Activated naive CD8-positive, alpha-beta T cell treated with anti-CD3 and anti-CD28 coated beads for 36 hours (primary cell): Measurements from ENCODE around the gene BBLN. TPM values are rescaled to one million over a fixed set of nuclear protein-coding genes. Genes with fewer than 3 reads are reported as not detected.
"Not testable (repeated sequence)": the region's sequence is repeated elsewhere in the genome, so short reads cannot be mapped to it uniquely, and the experiment has no call there.

Source experiments
- DNase-seq: peaks from one replicate; pipeline ENCODE4 v3.0.0; 2021
- H3K27ac Mint-ChIP-seq: one replicate; pipeline ENCODE4 v1.8.0; 2022; ENCODE audit warnings: mild to moderate bottlenecking, moderate library complexity, mixed read lengths
- H3K27me3 Mint-ChIP-seq: one replicate; pipeline ENCODE4 v1.8.0; 2022; ENCODE audit warnings: mild to moderate bottlenecking, mixed read lengths
- H3K36me3 Mint-ChIP-seq: one replicate; pipeline ENCODE4 v1.8.0; 2021; ENCODE audit warnings: mild to moderate bottlenecking, mixed read lengths
- H3K4me1 Mint-ChIP-seq: one replicate; pipeline ENCODE4 v1.8.0; 2021; ENCODE audit warnings: mixed read lengths
- H3K4me3 Mint-ChIP-seq: one replicate; pipeline ENCODE4 v1.8.0; 2022; ENCODE audit warnings: mild to moderate bottlenecking, moderate library complexity, mixed read lengths
- H3K9me3 Mint-ChIP-seq: one replicate; pipeline ENCODE4 v1.8.0; 2022; ENCODE audit warnings: mixed read lengths
- total RNA-seq, 2 experiments: library from RNA; stranded (reverse); gene quantifications; one replicate each; pipeline ENCODE4 v1.2.3, GENCODE V29; 2021

The BBLN gene
- total RNA-seq, 2 experiments from 2014 or later = 74.1 to 77.3 TPM

DNA sequence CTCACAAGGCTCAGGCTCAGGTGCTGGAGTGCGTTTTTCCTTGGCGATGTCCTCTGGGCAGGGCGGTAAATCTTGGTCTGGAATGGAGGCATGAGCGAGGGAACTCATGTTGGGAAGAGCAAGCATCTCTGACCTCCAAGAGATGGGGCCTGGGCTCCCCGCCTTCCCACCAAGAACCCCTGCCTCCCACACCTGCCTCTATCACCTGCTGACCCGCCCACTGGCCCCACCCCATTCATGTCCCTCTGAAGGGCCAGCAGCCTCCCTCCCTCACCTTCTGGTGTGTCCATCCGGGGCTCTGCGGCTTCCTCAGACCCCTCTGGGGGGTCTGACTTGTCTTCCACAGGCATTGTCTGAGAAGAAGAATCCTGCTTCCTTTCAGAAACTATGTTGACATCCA lies 20.4 kb downstream of the BBLN start:
- Mint-ChIP-seq H3K27me3 (no peaks in the 10 kb centered on the region), H3K4me3 (no peak overlapping the region), H3K4me1 (peaks cover 5% of the 10 kb centered on the region), H3K36me3 (peaks cover 25% of the 10 kb centered on the region), H3K9me3 (no peaks in the 10 kb centered on the region), H3K27ac (no peak overlapping the region)
- DNase-seq = no peak

GRCh38 chr9:128181480-128181879 lies 21.4 kb downstream of the BBLN start:
- not testable (repeated sequence) for H3K9me3 Mint-ChIP-seq, H3K27me3 Mint-ChIP-seq, H3K27ac Mint-ChIP-seq, H3K4me3 Mint-ChIP-seq, DNase-seq, H3K4me1 Mint-ChIP-seq
- H3K36me3 Mint-ChIP-seq = peaks cover 30% of the 10 kb centered on the region

DNA sequence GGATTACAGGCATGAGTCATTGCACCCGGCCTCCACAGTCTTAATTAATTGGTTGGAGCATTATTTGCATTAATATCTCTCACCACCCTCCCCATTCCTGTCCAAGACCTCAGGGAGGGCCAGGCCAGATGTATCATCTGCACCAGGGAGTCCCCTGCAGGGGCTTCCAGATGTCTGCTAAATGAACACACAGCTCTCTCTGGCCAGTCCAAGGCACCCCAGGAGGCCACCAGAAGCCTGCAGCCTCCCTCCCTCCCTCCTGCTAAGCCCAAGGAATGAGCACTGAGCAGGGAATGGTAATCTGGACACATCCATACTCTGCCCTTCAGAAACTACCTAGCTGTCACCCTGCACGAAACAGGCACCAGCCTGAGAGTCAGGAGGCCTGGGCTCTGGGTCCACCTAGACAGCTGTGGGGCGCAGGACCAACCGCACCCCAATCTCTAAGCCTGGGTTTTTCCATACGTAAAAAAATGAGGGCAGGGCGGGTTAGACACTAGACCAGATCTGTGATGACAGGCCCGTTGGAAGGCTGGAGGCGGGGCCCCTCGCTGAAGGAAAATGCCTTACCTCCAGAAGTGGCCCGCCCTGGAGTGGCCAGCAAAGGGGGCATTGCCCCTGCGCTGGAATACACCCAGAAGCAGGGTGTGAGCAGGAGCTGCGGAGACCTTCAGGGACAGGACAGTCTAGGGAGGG lies 23.0 kb downstream of the BBLN start:
- Mint-ChIP-seq H3K9me3 (no peaks in the 10 kb centered on the region), H3K27me3 (no peaks in the 10 kb centered on the region), H3K4me3 (no peak overlapping the region), H3K36me3 (peaks cover 32% of the 10 kb centered on the region), H3K4me1 (peaks cover 8% of the 10 kb centered on the region), H3K27ac (no peak overlapping the region)
- DNase-seq = no peak

- Mint-ChIP-seq H3K36me3 (peaks cover 30% of the 10 kb centered on the region), H3K27me3 (no peaks in the 10 kb centered on the region), H3K9me3 (no peaks in the 10 kb centered on the region), H3K27ac (no peak overlapping the region), H3K4me1 (peaks cover 23% of the 10 kb centered on the region), H3K4me3 (no peak overlapping the region)
- no peak for DNase-seq
Measured at GRCh38 chr9:128185979-128186965, 26.2 kb downstream of the BBLN start.

- no peak overlapping the region for H3K4me3 Mint-ChIP-seq
- no peaks in the 10 kb centered on the region for H3K9me3 Mint-ChIP-seq
- H3K4me1 Mint-ChIP-seq = peaks cover 27% of the 10 kb centered on the region
- DNase-seq = no peak
- H3K27me3 Mint-ChIP-seq = no peaks in the 10 kb centered on the region
- no peak overlapping the region for H3K27ac Mint-ChIP-seq
- peaks cover 27% of the 10 kb centered on the region for H3K36me3 Mint-ChIP-seq
Measured at GRCh38 chr9:128187361-128187760, 27.3 kb downstream of the BBLN start.

GRCh38 chr9:128188209-128188608 lies 28.1 kb downstream of the BBLN start:
- H3K4me3 Mint-ChIP-seq = no peak overlapping the region
- H3K27ac Mint-ChIP-seq = peak overlapping the region; percentile 29
- peaks cover 24% of the 10 kb centered on the region for H3K36me3 Mint-ChIP-seq
- no peaks in the 10 kb centered on the region for H3K9me3 Mint-ChIP-seq
- no peaks in the 10 kb centered on the region for H3K27me3 Mint-ChIP-seq
- DNase-seq = no peak
- H3K4me1 Mint-ChIP-seq = peaks cover 27% of the 10 kb centered on the region

DNA sequence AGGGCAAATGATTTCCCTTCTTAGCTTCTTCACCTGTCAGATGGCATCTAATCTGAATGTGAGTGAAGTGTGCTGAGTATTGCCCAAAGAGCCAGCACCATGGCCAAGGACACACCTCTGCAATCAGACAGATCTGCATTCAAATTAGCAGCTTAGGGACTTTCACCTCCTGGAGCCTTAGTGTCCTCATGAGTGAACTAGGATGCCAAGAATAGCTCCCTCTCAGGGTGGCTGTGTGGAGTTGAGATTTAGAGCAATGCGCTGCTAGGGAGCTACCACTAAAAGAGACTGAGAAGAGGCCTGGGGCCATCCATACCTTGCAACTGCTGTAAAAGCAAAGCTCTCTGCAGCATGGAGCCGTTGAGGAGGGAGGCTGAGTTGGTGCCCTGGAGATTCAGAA lies 29.9 kb downstream of the BBLN start:
- H3K4me3 Mint-ChIP-seq = peak overlapping the region; percentile 89
- peak overlapping the region; percentile 72 for H3K27ac Mint-ChIP-seq
- no peak for DNase-seq
- H3K27me3 Mint-ChIP-seq = no peaks in the 10 kb centered on the region
- H3K4me1 Mint-ChIP-seq = peaks cover 26% of the 10 kb centered on the region
- H3K9me3 Mint-ChIP-seq = no peaks in the 10 kb centered on the region
- peaks cover 24% of the 10 kb centered on the region for H3K36me3 Mint-ChIP-seq

DNA sequence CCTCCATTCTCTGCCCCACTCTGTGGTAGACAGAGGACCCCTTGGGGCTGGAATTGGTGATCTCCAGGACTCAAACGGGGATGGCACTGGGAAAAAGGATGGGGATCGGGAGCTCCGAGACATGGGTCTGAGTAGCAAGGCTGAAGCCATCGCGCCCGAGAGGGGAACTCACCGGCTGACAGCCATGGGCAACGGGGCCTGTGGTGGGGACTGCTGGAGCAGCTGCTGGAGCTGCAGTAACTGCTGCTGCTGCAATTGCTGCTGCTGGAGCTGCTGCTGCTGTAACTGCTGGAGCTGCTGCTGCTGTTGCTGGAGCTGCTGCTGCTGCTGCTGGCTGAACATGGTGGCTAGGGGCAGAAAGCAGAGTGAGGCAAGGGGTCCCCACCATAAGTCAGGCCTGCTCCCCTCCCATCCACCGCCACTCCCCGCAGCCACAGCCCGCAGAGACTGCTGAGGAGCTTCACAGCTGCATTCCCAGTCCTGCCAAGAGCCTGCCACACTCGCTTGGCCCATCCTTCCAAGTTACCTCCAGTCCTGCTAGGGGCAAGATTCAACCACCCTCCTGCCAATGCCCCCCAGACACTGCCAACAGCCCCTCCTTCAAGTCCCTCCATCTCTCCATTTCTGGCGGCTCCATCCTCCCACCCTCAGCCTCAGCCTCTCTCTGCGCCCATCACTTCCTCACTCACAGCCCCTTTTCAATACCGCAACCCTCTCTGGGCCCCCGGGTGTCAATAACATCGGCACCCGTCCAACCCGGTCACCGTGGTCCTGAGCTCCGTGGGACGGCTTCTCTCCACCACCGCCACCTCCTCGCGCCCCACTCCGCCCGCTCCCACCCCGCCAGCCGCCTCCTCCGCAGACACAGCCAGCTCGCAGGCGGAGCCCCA lies 30.7 kb downstream of the BBLN start:
- Mint-ChIP-seq H3K36me3 (peaks cover 20% of the 10 kb centered on the region), H3K27me3 (no peaks in the 10 kb centered on the region), H3K9me3 (no peaks in the 10 kb centered on the region), H3K4me3 (peak overlapping the region; percentile 89), H3K4me1 (peaks cover 26% of the 10 kb centered on the region), H3K27ac (peak overlapping the region; percentile 78)
- DNase-seq = no peak

DNA sequence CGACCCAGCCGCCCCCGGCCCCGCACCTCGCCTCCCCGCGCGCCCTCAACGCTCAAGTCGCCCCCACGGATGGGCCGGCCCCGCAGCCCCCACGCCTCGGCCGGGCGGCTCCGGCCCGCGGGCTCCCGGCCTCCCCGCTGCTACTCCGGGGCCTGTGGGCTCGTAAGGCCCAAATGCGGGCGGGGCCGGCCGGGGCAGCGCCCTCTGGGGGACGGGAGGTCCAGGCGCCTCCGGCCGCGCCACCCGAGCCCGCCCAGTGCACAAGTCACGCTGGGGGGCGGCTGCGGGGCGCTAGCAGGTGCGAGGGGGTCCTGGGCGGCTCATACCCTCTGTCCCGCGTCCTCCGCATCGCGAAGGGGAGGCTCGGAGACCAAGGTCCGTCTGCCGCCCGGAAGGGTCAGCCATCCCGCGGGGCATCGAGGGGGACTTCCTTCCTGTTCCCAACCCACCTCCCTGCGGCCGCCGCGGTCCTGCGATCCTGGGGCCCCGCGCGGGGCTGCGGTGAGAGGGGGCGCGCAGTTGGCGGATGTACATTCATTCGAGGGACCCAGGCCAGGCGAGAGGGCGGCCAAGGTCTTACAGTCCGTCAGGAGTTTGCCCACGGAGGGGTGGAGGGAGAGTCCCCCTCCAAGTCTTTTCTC lies 31.5 kb downstream of the BBLN start, which contains the start of gene CIZ1:
TSS of gene CIZ1 (minus strand) at position 167 of the 641 bp plus-strand sequence. CDS start 715 bp downstream, outside the sequence.
- H3K27me3 Mint-ChIP-seq = no peaks in the 10 kb centered on the region
- peak within 1 kb of the TSS; percentile 89 for H3K4me3 Mint-ChIP-seq
- H3K36me3 Mint-ChIP-seq = peaks cover 18% of the 10 kb centered on the region
- DNase-seq = peak; percentile 83
- no peaks in the 10 kb centered on the region for H3K9me3 Mint-ChIP-seq
- peak within 1 kb of the TSS; percentile 78 for H3K27ac Mint-ChIP-seq
- H3K4me1 Mint-ChIP-seq = peaks cover 24% of the 10 kb centered on the region

DNA sequence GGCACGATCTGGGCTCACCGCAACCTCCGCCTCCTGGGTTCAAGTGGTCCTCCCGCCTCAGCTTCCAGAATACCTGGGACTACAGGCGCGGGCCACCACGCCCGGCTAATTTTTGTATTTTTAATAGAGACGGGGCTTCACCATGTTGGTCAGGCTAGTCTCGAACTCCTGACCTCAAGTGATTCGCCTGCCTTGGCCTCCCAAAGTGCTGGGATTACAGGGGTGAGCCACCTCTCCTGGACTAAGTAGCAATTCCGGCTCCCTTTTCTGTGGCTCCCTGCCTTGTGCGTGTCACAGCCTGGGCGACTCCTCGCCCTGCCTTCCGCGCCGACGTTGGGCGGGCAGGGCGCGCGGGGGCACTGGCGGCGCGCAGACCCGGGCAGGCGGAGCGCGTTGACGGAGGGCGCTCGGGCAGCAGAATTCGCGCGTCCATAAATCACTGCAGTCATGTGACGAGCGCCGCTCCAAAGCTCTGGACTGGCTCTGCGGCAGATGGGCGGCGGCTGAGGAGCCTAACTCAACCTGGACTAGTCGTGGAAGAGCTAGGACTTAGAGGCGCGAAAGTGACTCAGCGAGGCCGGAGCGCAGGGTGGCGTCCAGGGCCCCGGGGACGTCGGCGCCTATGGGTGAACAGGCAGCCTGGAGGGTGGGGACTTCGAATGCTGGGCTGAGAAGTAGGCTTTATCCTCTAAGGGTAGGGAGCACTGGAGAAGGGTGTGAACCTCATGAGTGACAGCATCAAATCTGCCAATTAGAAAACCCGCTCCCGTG lies 32.7 kb downstream of the BBLN start:
- peaks cover 24% of the 10 kb centered on the region for H3K4me1 Mint-ChIP-seq
- H3K36me3 Mint-ChIP-seq = peaks cover 16% of the 10 kb centered on the region
- H3K27ac Mint-ChIP-seq = no peak overlapping the region
- peak; percentile 70 for DNase-seq
- H3K4me3 Mint-ChIP-seq = peak overlapping the region; percentile 29
- no peaks in the 10 kb centered on the region for H3K9me3 Mint-ChIP-seq
- no peaks in the 10 kb centered on the region for H3K27me3 Mint-ChIP-seq

GRCh38 chr9:128193469-128194096 lies 33.5 kb downstream of the BBLN start:
- Mint-ChIP-seq H3K36me3 (peaks cover 10% of the 10 kb centered on the region), H3K9me3 (no peaks in the 10 kb centered on the region), H3K27me3 (no peaks in the 10 kb centered on the region), H3K4me1 (peaks cover 20% of the 10 kb centered on the region), H3K27ac (no peak overlapping the region), H3K4me3 (no peak overlapping the region)
- DNase-seq = no peak

DNA sequence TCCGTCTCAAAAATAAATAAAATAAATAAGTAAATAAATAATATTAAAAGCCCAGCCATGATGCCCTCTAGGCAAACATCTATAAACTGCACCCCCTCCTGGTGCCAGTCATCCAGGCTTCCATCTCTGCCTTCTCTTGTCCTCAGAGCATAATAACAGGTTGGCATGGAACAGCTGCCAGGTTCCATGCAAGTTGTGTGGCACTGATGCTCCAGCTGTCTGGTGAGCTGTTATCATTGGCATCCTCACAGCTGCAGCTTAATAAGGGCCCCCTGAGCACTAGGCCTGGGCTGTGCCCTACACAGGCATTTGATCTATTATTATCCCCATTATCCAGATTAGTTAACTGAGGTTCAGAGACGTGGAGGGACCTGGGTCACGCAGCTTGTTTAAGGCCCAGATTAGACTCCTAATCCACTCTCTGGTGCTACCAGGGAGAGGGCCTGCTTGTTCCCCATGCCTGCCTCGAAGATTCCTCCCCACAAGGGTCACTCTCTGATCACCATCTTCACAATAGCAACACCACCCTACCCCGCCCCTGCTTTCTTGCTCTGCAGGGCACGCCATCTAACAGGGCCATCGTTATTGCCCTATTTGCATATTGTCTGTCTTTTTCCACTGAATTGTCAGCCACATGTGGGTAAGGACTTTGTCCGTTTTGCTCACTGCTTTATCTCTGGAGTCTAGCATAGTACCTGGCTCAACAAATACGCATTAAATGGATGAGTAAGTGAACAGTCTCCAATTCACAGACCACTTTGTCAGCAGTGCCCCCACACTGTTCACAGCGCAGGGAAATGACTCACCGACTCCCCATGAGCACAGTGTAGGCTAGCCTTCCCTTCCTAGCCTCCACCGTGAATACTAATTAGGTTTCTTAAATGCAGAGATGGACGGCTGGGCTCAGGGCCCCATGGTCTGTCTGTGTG lies 41.6 kb downstream of the BBLN start:
- H3K4me3 Mint-ChIP-seq = no peak overlapping the region
- H3K27ac Mint-ChIP-seq = no peak overlapping the region
- H3K4me1 Mint-ChIP-seq = peaks cover 16% of the 10 kb centered on the region
- H3K36me3 Mint-ChIP-seq = no peaks in the 10 kb centered on the region
- peaks cover 21% of the 10 kb centered on the region for H3K27me3 Mint-ChIP-seq
- H3K9me3 Mint-ChIP-seq = no peaks in the 10 kb centered on the region
- DNase-seq = no peak
